Endothelial cell of umbilical vein (primary cell): Measurements from ENCODE around the gene GAPDH. TPM values are rescaled to one million over a fixed set of nuclear protein-coding genes. Genes with fewer than 3 reads are reported as not detected.

ENCODE experiments used
- BruUV-seq: library from RNA; stranded (reverse); fragments of 400-500 nt; replicated peaks from 2 replicates; lab custom pipeline; 2021; lab: Mats Ljungman, UMichigan
- CTCF ChIA-PET: fragments of 300-600, 350-600 bp; sonication (Branson Sonifier 250); formaldehyde crosslinking; loops from one replicate; lab custom pipeline; 2021; ENCODE audit warnings: antibody characterized with exemption, inconsistent platforms; lab: Charles Lee
- POLR2A ChIA-PET: fragments of 300-600, 350-600 bp; sonication (Branson Sonifier 250); formaldehyde crosslinking; loops from one replicate; lab custom pipeline; 2021; ENCODE audit warnings: antibody characterized with exemption, inconsistent platforms; lab: Charles Lee
- DNase-seq: peaks from one replicate; pipeline ENCODE4 v3.0.0-alpha.2; 2011; ENCODE audit warnings: low read depth, low spot score
- FAIRE-seq: peaks from 2 replicates; lab custom pipeline; 2011; peaks lifted over from hg19 to GRCh38; lab: Jason Lieb, UNC
- H2AFZ ChIP-seq: 2 replicates; pipeline ENCODE4 v1.6.0; 2012; ENCODE audit warnings: low read depth, low read length, control low read depth, inconsistent platforms
- H3K27ac ChIP-seq: 2 replicates; pipeline ENCODE4 v1.5.1; 2011; ENCODE audit warnings: low read depth, mild to moderate bottlenecking, control low read depth, low read length, moderate library complexity; ENCODE audit not compliant: insufficient read depth
- H3K27me3 ChIP-seq, 2 experiments: 2 replicates each; pipeline versions ENCODE4 v1.6.0 to v1.6.1; 2011; ENCODE audit warnings: low read length in 2 of 2, mixed read lengths in 1 of 2; ENCODE audit not compliant: control insufficient read depth in 2 of 2, insufficient read depth in 2 of 2
- H3K36me3 ChIP-seq, 2 experiments: 2 replicates in 1 of 2; 3 replicates in 1 of 2; pipeline ENCODE4 v1.5.1; 2011; ENCODE audit warnings: low read length in 2 of 2, mild to moderate bottlenecking in 1 of 2, moderate library complexity in 1 of 2; ENCODE audit not compliant: control insufficient read depth in 2 of 2, insufficient read depth in 2 of 2; ENCODE audit errors: extremely low read depth in 1 of 2
- H3K4me1 ChIP-seq: 3 replicates; pipeline ENCODE4 v1.5.1; 2011; ENCODE audit warnings: mild to moderate bottlenecking, low read length; ENCODE audit not compliant: control insufficient read depth, insufficient read depth; ENCODE audit errors: extremely low read depth
- H3K4me2 ChIP-seq: 2 replicates; pipeline ENCODE4 v1.6.1; 2011; ENCODE audit warnings: low read length, control low read depth, mixed read lengths; ENCODE audit not compliant: insufficient read depth
- H3K4me3 ChIP-seq, 3 experiments: fragments of 200-600 bp in 1 of 3; sonication (generic), shearing (Covaris generic) in 1 of 3; replicated peaks in 1 of 3; 2 replicates each; pipeline ENCODE4 v1.5.1; 2011 to 2016; ENCODE audit warnings: control low read depth in 3 of 3, low read length in 3 of 3, mild to moderate bottlenecking in 2 of 3, inconsistent platforms in 1 of 3, low read depth in 1 of 3, moderate library complexity in 1 of 3; ENCODE audit not compliant: insufficient read depth in 1 of 3
- H3K79me2 ChIP-seq: 2 replicates; pipeline ENCODE4 v1.6.0; 2012; ENCODE audit warnings: low read length, inconsistent platforms; ENCODE audit not compliant: control insufficient read depth, insufficient read depth
- H3K9ac ChIP-seq: replicated peaks from 2 replicates; pipeline ENCODE3; 2011; ENCODE audit warnings: low read length, control low read depth; ENCODE audit not compliant: insufficient read depth; ENCODE audit errors: extremely low read depth
- H3K9me1 ChIP-seq: replicated peaks from 3 replicates; pipeline ENCODE4 v1.6.0; 2011; ENCODE audit warnings: mild to moderate bottlenecking, low read length; ENCODE audit not compliant: control insufficient read depth, insufficient read depth; ENCODE audit errors: extremely low read depth
- H3K9me3 ChIP-seq: replicated peaks from 2 replicates; pipeline ENCODE4 v1.5.1; 2012; ENCODE audit warnings: low read length, inconsistent platforms; ENCODE audit not compliant: control insufficient read depth, insufficient read depth
- H4K20me1 ChIP-seq: replicated peaks from 2 replicates; pipeline ENCODE3; 2011; ENCODE audit warnings: mild to moderate bottlenecking, low read length; ENCODE audit not compliant: control insufficient read depth, insufficient read depth; ENCODE audit errors: extremely low read depth
- FOS ChIP-seq: IDR thresholded peaks from 2 replicates; pipeline ENCODE4 v1.6.1; 2011; ENCODE audit warnings: mild to moderate bottlenecking, low read length, moderate library complexity, borderline replicate concordance; ENCODE audit not compliant: insufficient read depth
- GATA2 ChIP-seq: IDR thresholded peaks from 2 replicates; pipeline ENCODE4 v1.7.0; 2011; ENCODE audit warnings: low read depth, mild to moderate bottlenecking, moderate library complexity, mixed read lengths, low read length; ENCODE audit not compliant: insufficient read length, insufficient read depth
- MYC ChIP-seq: IDR thresholded peaks from one replicate; pipeline ENCODE4 v1.6.1; 2011; ENCODE audit warnings: mild to moderate bottlenecking, low read depth, low read length
- POLR2A ChIP-seq: IDR thresholded peaks from 2 replicates; pipeline ENCODE4 v1.6.1; 2012; ENCODE audit warnings: low read depth, mild to moderate bottlenecking, control low read depth, low read length
- POLR2AphosphoS5 ChIP-seq: IDR thresholded peaks from 2 replicates; pipeline ENCODE4 v1.6.1; 2012; ENCODE audit warnings: low read depth, mild to moderate bottlenecking, control low read depth, low read length, moderate library complexity; ENCODE audit not compliant: insufficient read depth
- dilution Hi-C: fragments of 300-500 bp; cut with MboI; formaldehyde crosslinking; loops from one replicate; pipeline ENCODE4 v1.15.0; 2019; ENCODE audit warnings: low sequenced_read_pairs; ENCODE audit not compliant: extremely low pct_ligation_motif_present
- intact Hi-C: fragments of 100-400 bp; cut with micrococcal nuclease; formaldehyde crosslinking; loops from one replicate; pipeline ENCODE4 v1.10.0; 2022
- polyA plus RNA-seq, 4 experiments: library from polyadenylated mRNA; depleted of rRNA in 3 of 4; stranded (reverse) in 3 of 4; unstranded in 1 of 4; fragments of >200 nt; gene quantifications; 2 replicates each; pipeline versions ENCODE4 v1.2.1 to v1.2.3, GENCODE V29; 2011 to 2012; ENCODE audit warnings: missing spikeins in 1 of 4
- total RNA-seq: library from RNA; stranded (reverse); gene quantifications from 2 replicates; pipeline ENCODE4 v1.2.3, GENCODE V29; 2021
- TF ChIP-seq, protein P1 (sequence below), 2 donors: IDR thresholded peaks; 1 replicate in 1 of 2; 2 replicates in 1 of 2; pipeline ENCODE4 v1.5.1; 2011; ENCODE audit warnings: low read length in 2 of 2, mild to moderate bottlenecking in 2 of 2, moderate library complexity in 2 of 2, control low read depth in 1 of 2, inconsistent platforms in 1 of 2, low read depth in 1 of 2; ENCODE audit not compliant: insufficient read depth in 1 of 2; ENCODE audit errors: extremely low read depth in 1 of 2

GAPDH gene
- total and polyA plus RNA-seq, 2 donors (not counting 3 experiments of a cell fraction or from before 2014, with no cell fraction given): 4,648 to 8,748 TPM

DNA sequence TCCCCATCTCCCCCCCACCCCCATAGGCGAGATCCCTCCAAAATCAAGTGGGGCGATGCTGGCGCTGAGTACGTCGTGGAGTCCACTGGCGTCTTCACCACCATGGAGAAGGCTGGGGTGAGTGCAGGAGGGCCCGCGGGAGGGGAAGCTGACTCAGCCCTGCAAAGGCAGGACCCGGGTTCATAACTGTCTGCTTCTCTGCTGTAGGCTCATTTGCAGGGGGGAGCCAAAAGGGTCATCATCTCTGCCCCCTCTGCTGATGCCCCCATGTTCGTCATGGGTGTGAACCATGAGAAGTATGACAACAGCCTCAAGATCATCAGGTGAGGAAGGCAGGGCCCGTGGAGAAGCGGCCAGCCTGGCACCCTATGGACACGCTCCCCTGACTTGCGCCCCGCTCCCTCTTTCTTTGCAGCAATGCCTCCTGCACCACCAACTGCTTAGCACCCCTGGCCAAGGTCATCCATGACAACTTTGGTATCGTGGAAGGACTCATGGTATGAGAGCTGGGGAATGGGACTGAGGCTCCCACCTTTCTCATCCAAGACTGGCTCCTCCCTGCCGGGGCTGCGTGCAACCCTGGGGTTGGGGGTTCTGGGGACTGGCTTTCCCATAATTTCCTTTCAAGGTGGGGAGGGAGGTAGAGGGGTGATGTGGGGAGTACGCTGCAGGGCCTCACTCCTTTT lies 2.7 kb downstream of the GAPDH start:
- Histone ChIP-seq H3K4me3 (peak overlapping the region in 1 of 3 experiments; percentile 70), H3K36me3 (peaks cover 16 to 28% of the 10 kb centered on the region in 2 experiments), H3K27me3 (no peaks in the 10 kb centered on the region), H3K9me3 (no peaks in the 10 kb centered on the region), H4K20me1 (no peaks in the 10 kb centered on the region), H3K9me1 (no peaks in the 10 kb centered on the region), H2AFZ (no peak overlapping the region), H3K79me2 (peaks cover 31% of the 10 kb centered on the region), H3K27ac (no peak overlapping the region), H3K4me2 (peak overlapping the region; percentile 60), H3K4me1 (peaks cover 44% of the 10 kb centered on the region), H3K9ac (no peak overlapping the region)
- BruUV-seq: no TSS peak
- DNase-seq: no peak
- ChIA-PET POLR2A (interaction anchor here (0.9 to 1.5 kb wide), 2 partner anchors 13 to 67 kb away, joined by 3 to 4 read pairs; partner anchors contain the start of gene VAMP1), CTCF (interaction anchor here (0.6 to 7.0 kb wide), 30 partner anchors 8 to 409 kb away, joined by 3 to 145 read pairs (median 5); partner anchors contain the start of genes IFFO1, LTBR, MRPL51 and NOP2)
- dilution Hi-C loops: no loop called here
- peak; percentile 75 for FAIRE-seq
- intact Hi-C loops: loop anchor here (1.0 kb wide), 1 partner anchor 72 kb away; no protein-coding TSS in a partner anchor
- TF ChIP-seq MYC: no peak
- TF ChIP-seq GATA2: no peak
- TF ChIP-seq POLR2AphosphoS5: no peak
- TF ChIP-seq, protein P1, sequence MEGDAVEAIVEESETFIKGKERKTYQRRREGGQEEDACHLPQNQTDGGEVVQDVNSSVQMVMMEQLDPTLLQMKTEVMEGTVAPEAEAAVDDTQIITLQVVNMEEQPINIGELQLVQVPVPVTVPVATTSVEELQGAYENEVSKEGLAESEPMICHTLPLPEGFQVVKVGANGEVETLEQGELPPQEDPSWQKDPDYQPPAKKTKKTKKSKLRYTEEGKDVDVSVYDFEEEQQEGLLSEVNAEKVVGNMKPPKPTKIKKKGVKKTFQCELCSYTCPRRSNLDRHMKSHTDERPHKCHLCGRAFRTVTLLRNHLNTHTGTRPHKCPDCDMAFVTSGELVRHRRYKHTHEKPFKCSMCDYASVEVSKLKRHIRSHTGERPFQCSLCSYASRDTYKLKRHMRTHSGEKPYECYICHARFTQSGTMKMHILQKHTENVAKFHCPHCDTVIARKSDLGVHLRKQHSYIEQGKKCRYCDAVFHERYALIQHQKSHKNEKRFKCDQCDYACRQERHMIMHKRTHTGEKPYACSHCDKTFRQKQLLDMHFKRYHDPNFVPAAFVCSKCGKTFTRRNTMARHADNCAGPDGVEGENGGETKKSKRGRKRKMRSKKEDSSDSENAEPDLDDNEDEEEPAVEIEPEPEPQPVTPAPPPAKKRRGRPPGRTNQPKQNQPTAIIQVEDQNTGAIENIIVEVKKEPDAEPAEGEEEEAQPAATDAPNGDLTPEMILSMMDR (IDR thresholded peaks at IDR 0.05; ENCODE audit: extremely low read depth in 1 of 2, insufficient read depth in 1 of 2, low read depth in 1 of 2, low read length in 2 of 2): no peak
- no peak for TF ChIP-seq FOS
- no peak for TF ChIP-seq POLR2A
